NCI-H146 treated with DMSO at 0.1 percent for 48 hours (cell line): ENCODE data around the gene SLC35F1.

ENCODE experiments used
- DNase-seq: peaks from one replicate; lab custom pipeline; 2025; ENCODE audit not compliant: unreplicated experiment; lab: John Stamatoyannopoulos, UW

SLC35F1 gene

GRCh38 chr6:118186672-118187567, 279.9 kb downstream of the SLC35F1 start:
- DNase-seq: no peak

- no peak for DNase-seq
Measured at GRCh38 chr6:118187568-118188164, 280.6 kb downstream of the SLC35F1 start.

DNA sequence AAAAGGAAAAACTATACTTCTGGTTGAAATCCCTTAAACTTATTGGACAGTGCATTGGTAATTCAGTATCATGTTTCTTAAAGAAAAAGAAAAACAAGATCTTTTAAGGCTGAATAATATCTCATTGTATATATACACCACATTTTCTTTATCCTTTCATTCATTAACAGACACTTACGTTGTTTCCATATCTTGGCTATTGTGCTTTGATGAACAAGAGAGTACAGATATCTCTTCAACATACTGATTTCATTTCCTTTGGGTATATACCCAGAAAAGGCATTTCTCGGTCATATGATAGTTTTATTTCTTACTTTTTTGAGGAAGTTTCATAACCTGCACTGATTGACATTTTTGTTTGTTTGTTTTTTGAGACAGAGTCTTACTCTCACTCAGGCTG, 281.5 kb downstream of the SLC35F1 start:
- no peak for DNase-seq

DNA sequence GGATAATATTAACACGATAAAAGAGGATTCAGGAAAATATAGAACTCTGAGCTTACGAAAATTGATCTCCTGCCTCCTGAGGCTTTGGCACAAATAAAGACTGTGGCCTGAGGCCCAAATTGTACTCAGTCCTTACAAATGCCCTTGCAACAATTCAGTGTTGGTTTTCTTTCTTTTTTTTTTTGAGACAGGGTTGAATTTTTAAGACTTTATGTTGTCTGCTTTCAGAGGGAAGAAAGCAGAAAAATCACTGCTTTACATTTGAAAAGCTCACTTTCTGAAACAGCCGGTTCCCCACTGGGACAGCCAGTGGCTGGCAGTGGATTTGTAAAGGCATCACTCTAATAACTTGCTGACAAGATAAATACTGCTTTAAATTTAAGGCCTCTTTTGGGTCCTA, 290.5 kb downstream of the SLC35F1 start:
- no peak for DNase-seq

DNA sequence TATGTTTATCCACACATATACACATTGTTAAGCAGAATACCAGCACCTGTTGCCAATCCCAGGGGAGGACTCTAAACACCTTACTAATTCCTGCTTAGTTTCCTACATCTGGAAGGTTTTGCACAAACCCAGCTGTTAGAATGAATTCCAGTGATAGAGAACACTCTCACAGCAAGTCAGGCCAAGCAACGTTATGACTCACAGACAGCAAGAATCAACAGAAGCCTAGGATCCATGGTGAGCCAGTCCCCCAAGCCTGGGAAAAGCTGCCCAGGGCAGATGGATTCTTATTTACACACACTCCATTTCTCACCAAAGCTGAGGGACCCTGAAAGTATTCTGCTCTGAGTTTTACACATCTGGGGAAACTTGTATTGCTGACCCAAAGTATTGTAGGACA, 291.7 kb downstream of the SLC35F1 start:
- DNase-seq: no peak

GRCh38 chr6:118200160-118200559, 293.1 kb downstream of the SLC35F1 start:
- no peak for DNase-seq

DNA sequence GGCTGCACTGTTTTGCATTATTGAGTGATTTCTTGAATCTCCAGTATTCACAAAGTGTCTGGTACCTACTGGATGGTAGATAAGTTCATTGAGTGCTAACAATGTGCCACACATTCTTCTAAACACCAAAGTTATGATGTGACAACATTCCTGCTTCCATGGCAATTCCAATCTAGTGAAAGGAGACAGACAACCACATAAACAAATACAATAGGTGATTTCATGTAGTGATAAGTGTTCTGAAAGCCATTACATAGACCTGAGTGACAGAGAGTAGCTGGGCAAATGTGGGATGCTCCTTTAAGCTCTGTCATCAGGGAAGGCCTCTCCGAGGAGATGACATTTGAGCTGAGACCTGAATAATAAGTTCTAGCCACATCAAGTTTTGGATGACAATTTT, 295.5 kb downstream of the SLC35F1 start:
- DNase-seq: no peak

DNA sequence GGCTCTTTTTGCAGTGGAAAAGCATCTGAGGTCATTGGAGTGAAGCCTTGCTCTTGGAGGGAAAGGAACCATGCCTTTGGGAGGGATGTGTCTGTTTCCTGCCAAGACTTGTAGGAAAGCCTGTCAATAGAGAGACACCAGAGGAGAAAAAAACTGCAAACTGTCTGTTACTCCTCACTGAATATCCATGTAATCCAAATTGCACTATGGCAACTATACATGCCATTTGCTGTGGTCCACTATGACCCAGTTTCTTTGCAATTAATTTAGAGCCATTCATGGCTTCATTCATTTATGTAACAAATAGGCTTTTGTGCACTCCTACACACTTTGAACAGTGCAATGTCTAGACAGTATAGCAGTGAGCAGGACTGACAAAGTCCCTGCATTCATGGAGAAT, 296.5 kb downstream of the SLC35F1 start:
- no peak for DNase-seq

DNA sequence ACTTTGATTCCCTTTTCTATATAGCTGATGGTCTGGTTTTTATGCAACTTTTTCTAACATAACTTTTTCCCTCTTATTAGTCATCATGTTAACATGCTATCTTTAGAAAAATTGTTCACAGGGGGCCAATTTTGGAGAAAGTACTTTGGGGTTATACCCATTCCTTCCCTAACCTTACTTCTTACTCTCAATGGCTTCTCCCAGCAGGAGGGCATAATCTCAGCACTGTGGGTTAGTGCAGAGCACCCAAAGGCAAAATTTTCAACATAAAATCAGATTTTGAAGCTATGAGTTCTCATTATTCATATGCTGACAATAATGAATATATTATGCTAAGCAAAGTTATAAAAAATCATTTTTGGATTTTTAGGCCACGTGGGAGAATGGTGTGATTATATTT, 299.2 kb downstream of the SLC35F1 start:
- no peak for DNase-seq

DNA sequence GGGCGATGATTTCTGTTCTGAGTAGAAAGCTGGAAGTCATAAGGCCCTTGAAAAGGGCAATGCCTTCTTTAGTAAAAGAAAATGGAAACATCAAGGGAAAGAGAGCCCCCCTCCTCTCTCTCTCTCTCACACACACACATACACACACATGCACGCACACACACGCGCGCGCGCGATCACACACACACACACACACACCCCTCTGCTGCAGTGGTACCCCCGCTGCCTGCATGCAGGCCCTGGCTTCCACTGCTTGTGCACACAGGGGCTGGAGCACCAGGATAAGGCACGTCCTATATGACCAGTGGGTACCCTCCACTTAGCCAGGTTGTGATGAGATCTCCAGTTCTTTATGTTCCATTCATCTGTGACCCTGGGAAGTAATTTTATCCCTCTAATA, 300.9 kb downstream of the SLC35F1 start:
- no peak for DNase-seq

DNA sequence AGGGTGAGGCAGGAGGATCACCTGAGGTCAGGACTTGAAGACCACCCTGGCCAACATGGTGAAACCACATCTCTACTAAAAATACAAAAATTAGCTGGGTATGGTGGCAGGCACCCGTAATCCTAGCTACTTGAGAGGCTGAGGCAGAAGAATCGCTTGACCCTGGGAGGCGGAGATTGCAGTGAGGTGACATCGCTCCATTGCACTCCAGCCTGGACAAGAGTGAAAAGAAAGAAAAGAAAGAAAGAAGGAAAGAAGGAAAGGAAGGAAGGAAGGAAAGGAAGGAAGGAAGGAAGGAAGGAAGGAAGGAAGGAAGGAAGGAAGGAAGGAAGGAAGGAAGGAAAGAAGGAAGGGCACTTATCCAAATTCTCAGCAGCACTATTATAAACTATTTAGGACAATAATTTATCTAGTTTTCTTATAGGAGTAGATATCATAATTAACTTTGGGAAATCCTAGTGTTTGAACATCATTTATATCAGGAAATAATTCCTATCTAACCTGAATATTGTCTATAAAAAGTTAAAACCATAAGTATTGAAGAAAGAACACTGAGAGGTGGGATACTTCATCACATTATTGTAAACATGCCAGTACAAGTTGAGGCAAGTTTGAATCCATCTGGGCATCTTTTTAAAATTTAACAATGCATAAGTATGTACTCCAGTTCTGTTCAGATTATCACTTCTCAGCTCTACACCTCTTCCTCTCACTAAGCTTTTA, 305.5 kb downstream of the SLC35F1 start:
- DNase-seq: no peak

DNA sequence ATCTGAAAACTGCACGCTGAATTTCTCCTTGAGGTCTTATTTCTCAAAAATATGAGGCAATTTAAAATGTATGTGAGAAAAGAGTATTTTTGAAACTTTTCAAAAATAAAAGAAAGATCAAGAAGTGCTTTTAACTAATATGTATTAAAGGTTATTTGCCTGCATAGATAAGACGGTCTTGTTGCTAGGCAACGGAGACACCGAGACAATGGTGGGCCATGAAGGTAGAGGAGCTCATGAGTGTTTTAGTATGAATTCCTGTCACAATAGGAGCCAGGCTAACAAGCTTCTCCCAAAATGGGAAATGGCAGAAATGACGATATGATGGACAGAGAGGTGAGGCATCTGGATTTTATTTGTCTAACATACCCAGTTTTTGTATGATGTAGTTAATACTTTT, 308.2 kb downstream of the SLC35F1 start:
- DNase-seq: no peak

GRCh38 chr6:118216751-118217150, 309.7 kb downstream of the SLC35F1 start:
- no peak for DNase-seq

DNA sequence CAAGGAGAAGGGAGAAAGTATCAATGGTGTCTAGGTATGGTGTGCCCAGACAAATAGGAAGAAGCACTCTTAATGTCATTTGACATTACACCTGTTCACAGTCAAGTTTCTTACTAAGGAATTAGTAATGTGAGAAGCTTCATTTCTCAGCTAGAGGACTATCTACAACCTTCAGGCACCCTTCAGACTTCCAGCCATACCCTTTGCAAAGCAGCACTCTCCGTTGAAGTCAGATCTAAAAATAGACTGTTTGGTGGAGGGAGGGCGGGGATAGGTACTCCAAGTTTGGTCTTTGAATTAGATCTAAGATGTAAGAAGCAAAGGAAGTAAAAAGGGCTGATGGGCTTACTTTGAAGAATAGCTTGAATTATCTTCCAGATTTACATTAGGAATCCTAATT, 311.1 kb downstream of the SLC35F1 start:
- DNase-seq: no peak

DNA sequence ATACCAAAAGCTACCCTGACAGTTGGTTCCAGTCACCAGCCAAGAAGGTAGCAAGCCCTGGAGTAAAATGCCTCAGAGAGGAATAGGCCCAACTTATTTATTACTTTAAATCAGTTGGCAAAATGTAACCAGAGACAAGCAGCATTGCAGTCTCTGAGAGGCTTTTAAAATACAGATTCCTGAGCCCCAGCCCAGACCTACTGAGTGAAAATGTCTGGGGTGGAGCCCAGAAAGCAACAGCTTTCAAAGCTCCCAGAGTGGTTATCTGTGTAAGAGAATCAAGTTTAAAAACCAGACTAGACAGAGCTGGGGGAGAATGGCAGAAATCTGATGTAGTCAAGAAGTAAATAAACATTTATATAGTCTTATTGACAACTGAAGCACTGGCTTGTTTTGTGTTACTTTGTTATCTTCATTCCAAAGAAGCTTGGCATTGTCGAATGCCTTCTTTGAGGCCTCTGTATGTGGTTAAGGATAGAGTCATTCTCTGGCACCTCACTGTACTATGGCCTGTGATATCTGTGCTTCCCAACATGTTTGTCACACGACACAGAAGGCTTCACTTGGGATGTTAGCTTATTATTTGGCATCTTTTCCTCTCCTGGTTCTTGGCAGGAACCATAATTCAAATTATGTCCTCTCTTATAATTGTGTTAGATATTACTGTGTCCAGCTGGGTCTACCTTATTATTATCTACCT, 313.5 kb downstream of the SLC35F1 start:
- no peak for DNase-seq

GRCh38 chr6:118223316-118223715, 316.3 kb downstream of the SLC35F1 start:
- DNase-seq: no peak

DNA sequence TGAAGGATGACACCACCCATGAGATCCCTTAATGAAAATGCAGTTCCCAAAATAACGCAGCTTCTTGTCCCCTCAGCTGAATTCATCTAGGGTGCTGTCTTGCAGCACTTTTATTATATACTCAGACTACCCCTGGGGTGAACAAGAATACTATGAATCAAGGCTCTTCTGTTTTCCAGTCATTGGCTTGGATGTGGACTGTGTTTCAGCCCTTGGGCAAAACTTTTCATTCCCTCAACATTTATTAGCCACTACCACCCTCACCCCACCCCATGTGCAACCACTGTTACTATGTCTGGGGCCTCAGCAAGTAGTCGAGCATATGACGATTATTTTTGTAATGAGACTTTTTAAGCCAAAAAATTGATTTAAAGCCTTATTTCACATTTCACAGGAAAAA, 321.8 kb downstream of the SLC35F1 start:
- DNase-seq: no peak

- DNase-seq: no peak
Measured at GRCh38 chr6:118240878-118241528, 333.9 kb downstream of the SLC35F1 start.

DNA sequence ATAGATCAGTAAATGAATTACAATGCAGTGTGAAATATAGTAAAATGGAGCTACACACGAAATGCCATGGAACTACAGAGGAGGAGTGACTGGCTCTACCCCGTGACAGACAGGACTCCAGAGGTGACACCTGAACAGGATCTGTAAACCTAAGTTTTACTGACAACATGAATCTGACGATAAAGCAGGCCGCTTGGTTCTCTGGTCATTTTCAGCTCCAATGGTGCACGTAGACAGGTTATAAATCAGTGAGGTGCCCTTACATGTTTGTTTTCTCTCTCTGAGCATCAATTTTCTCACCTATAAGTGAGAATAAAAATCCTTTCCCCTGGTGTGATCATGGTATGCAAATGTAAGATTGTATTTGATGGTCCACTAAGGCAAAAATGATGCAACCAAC, 339.3 kb downstream of the SLC35F1 start:
- DNase-seq: no peak

DNA sequence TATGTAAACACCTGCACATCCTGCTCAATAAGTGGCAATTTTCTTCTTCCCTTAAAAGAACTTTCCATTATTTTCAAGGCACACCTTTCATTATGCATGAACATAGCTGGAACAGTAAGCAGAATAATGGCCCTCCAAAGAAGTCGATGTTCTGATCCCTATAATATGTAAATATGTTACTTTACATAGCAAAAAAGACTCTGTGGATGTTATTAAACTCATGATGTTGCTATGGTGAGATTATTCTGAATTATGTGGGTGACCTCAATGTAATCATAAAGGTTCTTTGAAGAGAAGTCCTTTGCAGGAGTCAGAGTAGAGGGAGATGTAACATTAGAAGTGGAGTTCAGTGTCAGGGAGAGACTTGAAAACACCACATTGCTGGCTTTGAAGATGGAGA, 341.1 kb downstream of the SLC35F1 start:
- DNase-seq: no peak

- no peak for DNase-seq
Measured at GRCh38 chr6:118249680-118250079, 342.6 kb downstream of the SLC35F1 start.
